Sigmoid colon (tissue), 4 donors: ENCODE measurements around the gene DLX1.

Source experiments
- POLR2A ChIP-seq, 2 donors: fragments of 450-650 bp; IDR thresholded peaks; one replicate each; pipeline ENCODE4 v1.6.1; 2016; ENCODE audit warnings: antibody characterized with exemption in 2 of 2, mild to moderate bottlenecking in 2 of 2, moderate library complexity in 2 of 2
- POLR2AphosphoS5 ChIP-seq, 4 donors: sonication (generic); formaldehyde crosslinking; IDR thresholded peaks; one replicate each; pipeline ENCODE4 v1.6.1; 2017; ENCODE audit warnings: antibody characterized with exemption in 4 of 4
- TF ChIP-seq, protein P1 (sequence below), 4 experiments: fragments of 450-650 bp in 3 of 4; fragments of 200-600 bp in 1 of 4; IDR thresholded peaks; one replicate each; pipeline ENCODE4 v1.5.1; 2016 to 2019; ENCODE audit warnings: antibody characterized with exemption in 4 of 4, mild to moderate bottlenecking in 3 of 4, moderate library complexity in 2 of 4

DNA sequence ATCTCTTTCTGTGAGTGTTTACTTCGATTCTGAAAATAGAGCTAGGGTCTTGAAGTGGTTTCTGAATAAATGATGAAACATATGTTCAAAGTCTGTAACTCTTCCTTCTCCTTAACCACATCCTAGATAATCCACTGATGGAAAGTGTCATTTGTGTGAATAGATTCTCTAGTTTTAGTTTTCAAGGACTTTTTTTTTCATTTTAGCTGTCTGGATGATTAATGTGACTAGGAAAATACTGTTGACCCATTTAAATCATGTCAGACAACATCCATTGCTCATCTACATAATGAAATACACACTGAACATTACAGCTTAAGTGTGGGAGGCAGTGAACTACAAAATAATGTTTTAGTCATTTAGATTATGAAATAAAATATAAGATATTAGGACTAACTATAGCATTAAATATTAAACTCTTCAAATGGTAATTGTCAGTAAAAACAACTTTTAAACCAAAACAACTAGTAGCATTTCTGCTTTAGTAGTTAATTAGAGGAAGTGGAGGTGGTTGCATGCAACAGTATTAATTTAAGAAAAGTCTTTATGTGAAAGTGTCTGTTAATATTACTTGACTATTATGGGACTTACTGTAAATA is 39.1 kb upstream of the DLX1 start:
- TF ChIP-seq, protein P1, sequence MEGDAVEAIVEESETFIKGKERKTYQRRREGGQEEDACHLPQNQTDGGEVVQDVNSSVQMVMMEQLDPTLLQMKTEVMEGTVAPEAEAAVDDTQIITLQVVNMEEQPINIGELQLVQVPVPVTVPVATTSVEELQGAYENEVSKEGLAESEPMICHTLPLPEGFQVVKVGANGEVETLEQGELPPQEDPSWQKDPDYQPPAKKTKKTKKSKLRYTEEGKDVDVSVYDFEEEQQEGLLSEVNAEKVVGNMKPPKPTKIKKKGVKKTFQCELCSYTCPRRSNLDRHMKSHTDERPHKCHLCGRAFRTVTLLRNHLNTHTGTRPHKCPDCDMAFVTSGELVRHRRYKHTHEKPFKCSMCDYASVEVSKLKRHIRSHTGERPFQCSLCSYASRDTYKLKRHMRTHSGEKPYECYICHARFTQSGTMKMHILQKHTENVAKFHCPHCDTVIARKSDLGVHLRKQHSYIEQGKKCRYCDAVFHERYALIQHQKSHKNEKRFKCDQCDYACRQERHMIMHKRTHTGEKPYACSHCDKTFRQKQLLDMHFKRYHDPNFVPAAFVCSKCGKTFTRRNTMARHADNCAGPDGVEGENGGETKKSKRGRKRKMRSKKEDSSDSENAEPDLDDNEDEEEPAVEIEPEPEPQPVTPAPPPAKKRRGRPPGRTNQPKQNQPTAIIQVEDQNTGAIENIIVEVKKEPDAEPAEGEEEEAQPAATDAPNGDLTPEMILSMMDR (IDR thresholded peaks at IDR 0.05): no peak
- TF ChIP-seq POLR2A (IDR thresholded peaks at IDR 0.05): no peak
- TF ChIP-seq POLR2AphosphoS5 (IDR thresholded peaks at IDR 0.05): no peak
